Renal pelvis (tissue), 12 donors: Measurements from ENCODE around the gene LUC7L3. TPM values are rescaled to one million over a fixed set of nuclear protein-coding genes. Genes with fewer than 3 reads are reported as not detected.
"Not testable (repeated sequence)": the region's sequence is repeated elsewhere in the genome, so short reads cannot be mapped to it uniquely, and the experiment has no call there.

Source experiments
- DNase-seq: peaks from one replicate; pipeline ENCODE4 v3.0.0-alpha.2; 2013
- long read RNA-seq, 16 experiments: transcript quantifications; one replicate each; lab custom pipeline, GENCODE V29; 2026
- polyA plus RNA-seq, 3 donors: library from polyadenylated mRNA; unstranded; fragments of 120-200 nt; gene quantifications; one replicate each; pipeline ENCODE4 v1.2.1, GENCODE V29; 2013; ENCODE audit not compliant: insufficient read length in 3 of 3

LUC7L3 gene
- polyA plus RNA-seq = 100 to 1,000 TPM; 539 to 647 (median 601) TPM
- long read RNA-seq, donor 1, full-length matches to known transcripts = 42 of 155 reads
- long read RNA-seq, donor 1, partial matches to known transcripts = 113 of 155 reads
- long read RNA-seq, donor 1, other reads (novel, unspliced or antisense) = 0 of 155 reads
- long read RNA-seq, donor 2, full-length matches to known transcripts = 53 of 151 reads
- long read RNA-seq, donor 2, partial matches to known transcripts = 93 of 151 reads
- long read RNA-seq, donor 2, other reads (novel, unspliced or antisense) = 5 of 151 reads
- long read RNA-seq, donor 3, full-length matches to known transcripts = 36 of 275 reads
- long read RNA-seq, donor 3, partial matches to known transcripts = 239 of 275 reads
- long read RNA-seq, donor 3, other reads (novel, unspliced or antisense) = 0 of 275 reads
- long read RNA-seq, donor 4, full-length matches to known transcripts = 52 of 137 reads
- long read RNA-seq, donor 4, partial matches to known transcripts = 85 of 137 reads
- long read RNA-seq, donor 4, other reads (novel, unspliced or antisense) = 0 of 137 reads
- long read RNA-seq, donor 5, full-length matches to known transcripts = 17 of 92 reads
- long read RNA-seq, donor 5, partial matches to known transcripts = 75 of 92 reads
- long read RNA-seq, donor 5, other reads (novel, unspliced or antisense) = 0 of 92 reads
- long read RNA-seq, donor 6, full-length matches to known transcripts = 57 of 197 reads
- long read RNA-seq, donor 6, partial matches to known transcripts = 140 of 197 reads
- long read RNA-seq, donor 6, other reads (novel, unspliced or antisense) = 0 of 197 reads
- long read RNA-seq, donor 7, full-length matches to known transcripts = 19 of 168 reads
- long read RNA-seq, donor 7, partial matches to known transcripts = 149 of 168 reads
- long read RNA-seq, donor 7, other reads (novel, unspliced or antisense) = 0 of 168 reads
- long read RNA-seq, donor 8, full-length matches to known transcripts = 23 of 80 reads
- long read RNA-seq, donor 8, partial matches to known transcripts = 57 of 80 reads
- long read RNA-seq, donor 8, other reads (novel, unspliced or antisense) = 0 of 80 reads
- long read RNA-seq, donor 9, full-length matches to known transcripts = 39 of 179 reads
- long read RNA-seq, donor 9, partial matches to known transcripts = 140 of 179 reads
- long read RNA-seq, donor 9, other reads (novel, unspliced or antisense) = 0 of 179 reads
- long read RNA-seq, donor 10, full-length matches to known transcripts = 44 of 245 reads
- long read RNA-seq, donor 10, partial matches to known transcripts = 187 of 245 reads
- long read RNA-seq, donor 10, other reads (novel, unspliced or antisense) = 14 of 245 reads
- long read RNA-seq, donor 11, full-length matches to known transcripts = 23 of 131 reads
- long read RNA-seq, donor 11, partial matches to known transcripts = 108 of 131 reads
- long read RNA-seq, donor 11, other reads (novel, unspliced or antisense) = 0 of 131 reads
- long read RNA-seq, donor 12, full-length matches to known transcripts = 77 of 258 reads
- long read RNA-seq, donor 12, partial matches to known transcripts = 165 of 258 reads
- long read RNA-seq, donor 12, other reads (novel, unspliced or antisense) = 16 of 258 reads
- long read RNA-seq, donor 13, full-length matches to known transcripts = 36 of 192 reads
- long read RNA-seq, donor 13, partial matches to known transcripts = 156 of 192 reads
- long read RNA-seq, donor 13, other reads (novel, unspliced or antisense) = 0 of 192 reads
- long read RNA-seq, donor 14 = 0 reads
- long read RNA-seq, donor 15 = 0 reads
- long read RNA-seq, donor 16, full-length matches to known transcripts = 35 of 201 reads
- long read RNA-seq, donor 16, partial matches to known transcripts = 166 of 201 reads
- long read RNA-seq, donor 16, other reads (novel, unspliced or antisense) = 0 of 201 reads

- peak; percentile 96 for DNase-seq
Observed at GRCh38 chr17:50719144-50719923, at the start of gene LUC7L3. TSS of gene LUC7L3 (plus strand) at chr17:50719603. CDS start at chr17:50719733, 130 bp downstream.

GRCh38 chr17:50672071-50672470 lies 47.3 kb upstream of the LUC7L3 start:
- DNase-seq = no peak

- no peak for DNase-seq
Observed at GRCh38 chr17:50672831-50673551, 46.4 kb upstream of the LUC7L3 start.

- DNase-seq = no peak
Observed at GRCh38 chr17:50675190-50675589, 44.2 kb upstream of the LUC7L3 start.

- no peak for DNase-seq
Observed at GRCh38 chr17:50675627-50676026, 43.8 kb upstream of the LUC7L3 start.

- no peak for DNase-seq
Observed at GRCh38 chr17:50676065-50676975, 43.1 kb upstream of the LUC7L3 start.

GRCh38 chr17:50677851-50678375 lies 41.5 kb upstream of the LUC7L3 start:
- no peak for DNase-seq

GRCh38 chr17:50679008-50679544 lies 40.3 kb upstream of the LUC7L3 start:
- no peak for DNase-seq

GRCh38 chr17:50680126-50680525 lies 39.3 kb upstream of the LUC7L3 start:
- no peak for DNase-seq

- not testable (repeated sequence) for DNase-seq
Observed at GRCh38 chr17:50680543-50681262, 38.7 kb upstream of the LUC7L3 start.

- peak; percentile 77 for DNase-seq
Observed at GRCh38 chr17:50681263-50682200, 37.9 kb upstream of the LUC7L3 start.

GRCh38 chr17:50682441-50682840 lies 37.0 kb upstream of the LUC7L3 start:
- DNase-seq = no peak

GRCh38 chr17:50682938-50683337 lies 36.5 kb upstream of the LUC7L3 start:
- no peak for DNase-seq

- DNase-seq = no peak
Observed at GRCh38 chr17:50683434-50684287, 35.7 kb upstream of the LUC7L3 start.
